T-helper 2 cell treated with Interferon-gamma antibody and Interleukin-4, amounts not matched to agents 5 μg/mL and 100 μg/mL, for 36 hours (primary cell): ENCODE data around the gene MBD3L3.
A peak's percentile ranks its signal among the peaks of the same experiment; 100 is the strongest.
"Not testable (repeated sequence)": the region's sequence is repeated elsewhere in the genome, so short reads cannot be mapped to it uniquely, and the experiment has no call there.

ENCODE experiments used
- DNase-seq: peaks from one replicate; pipeline ENCODE4 v3.0.0; 2021; ENCODE audit warnings: low spot score
- H3K27ac Mint-ChIP-seq: one replicate; pipeline ENCODE4 v1.8.0; 2021; ENCODE audit warnings: mild to moderate bottlenecking, mixed read lengths
- H3K27me3 Mint-ChIP-seq: one replicate; pipeline ENCODE4 v1.8.0; 2021; ENCODE audit warnings: low read depth, mixed read lengths
- H3K36me3 Mint-ChIP-seq: one replicate; pipeline ENCODE4 v1.8.0; 2021; ENCODE audit warnings: low read depth, mixed read lengths
- H3K4me1 Mint-ChIP-seq: one replicate; pipeline ENCODE4 v1.8.0; 2021; ENCODE audit warnings: low read depth, mixed read lengths
- H3K4me3 Mint-ChIP-seq: one replicate; pipeline ENCODE4 v1.8.0; 2022; ENCODE audit warnings: mild to moderate bottlenecking, moderate library complexity, mixed read lengths
- H3K9me3 Mint-ChIP-seq: one replicate; pipeline ENCODE4 v1.8.0; 2021; ENCODE audit warnings: mixed read lengths

MBD3L3 gene

DNA sequence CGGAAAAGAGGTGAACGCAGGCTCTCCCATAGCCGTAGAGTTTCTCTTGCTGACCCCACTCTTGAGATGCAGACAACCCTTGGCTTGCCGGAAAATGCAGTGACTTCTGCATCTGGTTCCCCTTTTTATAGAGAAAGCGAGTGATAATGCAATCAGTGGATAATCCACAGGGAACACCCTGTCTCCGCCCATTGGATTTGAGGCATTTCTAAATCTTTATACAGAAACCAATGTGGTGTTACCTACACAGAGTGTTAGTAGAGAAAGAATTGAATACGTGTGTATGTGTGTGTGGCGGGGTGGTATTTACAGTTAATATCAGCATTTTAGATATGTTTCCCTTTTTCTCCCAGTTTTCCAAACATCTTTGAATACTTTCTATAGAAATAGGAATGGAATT lies at the start of gene MBD3L3:
Gene MBD3L3, minus strand, starts transcription at position 101 of the 400 bp plus-strand sequence. Its CDS starts 71 bp downstream, at position 30.
- H3K36me3 Mint-ChIP-seq, H3K27me3 Mint-ChIP-seq, DNase-seq, H3K4me1 Mint-ChIP-seq, H3K4me3 Mint-ChIP-seq, H3K9me3 Mint-ChIP-seq, H3K27ac Mint-ChIP-seq: not testable (repeated sequence)

GRCh38 chr19:7106711-7107657 lies 48.5 kb upstream of the MBD3L3 start:
- H3K4me3 Mint-ChIP-seq, result no peak overlapping the region
- H3K36me3 Mint-ChIP-seq, result no peaks in the 10 kb centered on the region
- DNase-seq, result no peak
- peaks cover 4% of the 10 kb centered on the region for H3K4me1 Mint-ChIP-seq
- no peak overlapping the region for H3K27ac Mint-ChIP-seq
- H3K9me3 Mint-ChIP-seq, result no peaks in the 10 kb centered on the region
- no peaks in the 10 kb centered on the region for H3K27me3 Mint-ChIP-seq

GRCh38 chr19:7104747-7105447 lies 46.4 kb upstream of the MBD3L3 start:
- peaks cover 7% of the 10 kb centered on the region for H3K27me3 Mint-ChIP-seq

GRCh38 chr19:7101498-7102253 lies 43.2 kb upstream of the MBD3L3 start:
- Mint-ChIP-seq H3K9me3 (peaks cover 17% of the 10 kb centered on the region), H3K27ac (no peak overlapping the region), H3K36me3 (peaks cover 7% of the 10 kb centered on the region), H3K4me3 (peak overlapping the region; percentile 55), H3K4me1 (peaks cover 29% of the 10 kb centered on the region), H3K27me3 (peaks cover 13% of the 10 kb centered on the region)
- DNase-seq, result no peak

More at GRCh38 chr19:7104747-7105447, 46.4 kb upstream of the MBD3L3 start:
- H3K4me3 Mint-ChIP-seq, result no peak overlapping the region
- H3K9me3 Mint-ChIP-seq, result no peaks in the 10 kb centered on the region
- H3K36me3 Mint-ChIP-seq, result no peaks in the 10 kb centered on the region
- DNase-seq, result no peak
- H3K27ac Mint-ChIP-seq, result no peak overlapping the region
- H3K4me1 Mint-ChIP-seq, result peaks cover 15% of the 10 kb centered on the region

GRCh38 chr19:7099597-7099921 lies 41.1 kb upstream of the MBD3L3 start:
- no peak for DNase-seq
- peak overlapping the region; percentile 93 for H3K4me3 Mint-ChIP-seq
- H3K9me3 Mint-ChIP-seq, result peaks cover 33% of the 10 kb centered on the region
- H3K27ac Mint-ChIP-seq, result peak overlapping the region; percentile 93
- H3K4me1 Mint-ChIP-seq, result peaks cover 29% of the 10 kb centered on the region
- H3K36me3 Mint-ChIP-seq, result peaks cover 14% of the 10 kb centered on the region
- H3K27me3 Mint-ChIP-seq, result peaks cover 13% of the 10 kb centered on the region

GRCh38 chr19:7098701-7099596 lies 40.5 kb upstream of the MBD3L3 start:
- Mint-ChIP-seq H3K4me1 (peaks cover 29% of the 10 kb centered on the region), H3K36me3 (peaks cover 14% of the 10 kb centered on the region), H3K27ac (peak overlapping the region; percentile 93), H3K27me3 (peaks cover 13% of the 10 kb centered on the region), H3K4me3 (peak overlapping the region; percentile 93), H3K9me3 (peaks cover 34% of the 10 kb centered on the region)
- DNase-seq, result peak; percentile 86

- Mint-ChIP-seq H3K27ac (peak overlapping the region; percentile 93), H3K27me3 (peaks cover 13% of the 10 kb centered on the region), H3K4me3 (peak overlapping the region; percentile 93), H3K36me3 (peaks cover 14% of the 10 kb centered on the region), H3K9me3 (peaks cover 34% of the 10 kb centered on the region), H3K4me1 (peaks cover 29% of the 10 kb centered on the region)
- no peak for DNase-seq
Observed at GRCh38 chr19:7098096-7098495, 39.6 kb upstream of the MBD3L3 start.

DNA sequence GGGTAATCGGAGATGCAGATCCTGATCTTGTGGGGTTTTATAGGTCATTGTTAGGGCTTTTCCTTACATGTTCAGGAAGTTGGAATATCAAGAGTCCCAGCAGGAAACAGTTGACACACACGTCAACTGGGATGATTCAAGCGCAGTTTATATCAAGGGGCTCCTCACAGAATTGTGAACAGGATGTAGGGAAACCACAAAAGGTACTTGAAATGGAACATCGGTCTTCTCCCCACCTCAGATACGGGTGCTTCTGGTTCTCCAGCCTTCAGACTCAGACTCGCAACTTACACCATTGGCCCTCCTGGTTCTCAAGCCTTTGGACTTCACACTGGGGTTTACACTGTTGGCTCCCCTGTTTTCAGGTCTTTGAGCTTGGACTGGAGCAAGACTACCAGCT lies 30.5 kb upstream of the MBD3L3 start:
- peaks cover 28% of the 10 kb centered on the region for H3K36me3 Mint-ChIP-seq
- H3K9me3 Mint-ChIP-seq, result peaks cover 43% of the 10 kb centered on the region
- H3K4me1 Mint-ChIP-seq, result no peaks in the 10 kb centered on the region
- no peaks in the 10 kb centered on the region for H3K27me3 Mint-ChIP-seq
- no peak overlapping the region for H3K27ac Mint-ChIP-seq
- no peak overlapping the region for H3K4me3 Mint-ChIP-seq
- no peak for DNase-seq

GRCh38 chr19:7083076-7083956 lies 24.8 kb upstream of the MBD3L3 start:
- H3K27ac Mint-ChIP-seq, result no peak overlapping the region
- peaks cover 53% of the 10 kb centered on the region for H3K9me3 Mint-ChIP-seq
- no peaks in the 10 kb centered on the region for H3K4me1 Mint-ChIP-seq
- no peaks in the 10 kb centered on the region for H3K27me3 Mint-ChIP-seq
- DNase-seq, result no peak
- H3K36me3 Mint-ChIP-seq, result peaks cover 76% of the 10 kb centered on the region
- no peak overlapping the region for H3K4me3 Mint-ChIP-seq

GRCh38 chr19:7078008-7078407 lies 19.5 kb upstream of the MBD3L3 start:
- Mint-ChIP-seq H3K36me3 (peaks cover 94% of the 10 kb centered on the region), H3K9me3 (peaks cover 58% of the 10 kb centered on the region), H3K27me3 (no peaks in the 10 kb centered on the region), H3K4me3 (no peak overlapping the region), H3K27ac (no peak overlapping the region), H3K4me1 (no peaks in the 10 kb centered on the region)
- no peak for DNase-seq

- Mint-ChIP-seq H3K4me3 (no peak overlapping the region), H3K36me3 (peaks cover 89% of the 10 kb centered on the region), H3K27me3 (no peaks in the 10 kb centered on the region), H3K4me1 (peaks cover 3% of the 10 kb centered on the region), H3K9me3 (peaks cover 53% of the 10 kb centered on the region), H3K27ac (no peak overlapping the region)
- no peak for DNase-seq
Observed at GRCh38 chr19:7076151-7076550, 17.7 kb upstream of the MBD3L3 start.

GRCh38 chr19:7074705-7075282 lies 16.3 kb upstream of the MBD3L3 start:
- Mint-ChIP-seq H3K27ac (no peak overlapping the region), H3K27me3 (no peaks in the 10 kb centered on the region), H3K36me3 (peaks cover 88% of the 10 kb centered on the region), H3K9me3 (peaks cover 43% of the 10 kb centered on the region), H3K4me1 (peaks cover 3% of the 10 kb centered on the region), H3K4me3 (no peak overlapping the region)
- no peak for DNase-seq
